ENCODE data around the gene CIB4.
"Not testable (repeated sequence)": the region's sequence is repeated elsewhere in the genome, so short reads cannot be mapped to it uniquely, and the experiment has no call there.

The CIB4 gene

GRCh38 chr2:26666671-26667070 lies 25.5 kb upstream of the CIB4 start:
- ATAC-seq (no peak), DNase-seq (no peak)

DNA sequence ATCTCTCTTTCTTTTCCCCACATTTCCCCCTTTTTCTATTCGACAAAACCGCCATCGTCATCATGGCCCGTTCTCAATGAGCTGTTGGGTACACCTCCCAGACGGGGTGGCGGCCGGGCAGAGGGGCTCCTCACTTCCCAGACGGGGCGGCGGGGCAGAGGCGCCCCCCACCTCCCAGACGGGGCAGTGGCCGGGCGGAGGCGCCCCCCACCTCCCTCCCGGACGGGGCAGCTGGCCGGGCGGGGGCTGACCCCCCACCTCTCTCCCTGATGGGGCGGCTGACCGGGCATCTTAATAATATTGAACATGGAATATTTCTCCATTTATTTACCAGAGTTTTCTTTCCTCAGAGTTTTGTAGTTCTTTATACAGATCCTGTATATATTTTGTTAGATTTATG lies 24.1 kb upstream of the CIB4 start:
- ATAC-seq, DNase-seq: not testable (repeated sequence)

- no peak for ATAC-seq
- DNase-seq: no peak
These were observed 19.3 kb upstream of the CIB4 start for GRCh38 chr2:26660363-26660962.

GRCh38 chr2:26658691-26659346 lies 17.7 kb upstream of the CIB4 start:
- DNase-seq (no peak), ATAC-seq (no peak)

GRCh38 chr2:26657265-26657664 lies 16.1 kb upstream of the CIB4 start:
- DNase-seq: no peak
- ATAC-seq: no peak

- ATAC-seq: no peak
- DNase-seq: no peak
These were observed 14.5 kb upstream of the CIB4 start for GRCh38 chr2:26655611-26656195.

DNA sequence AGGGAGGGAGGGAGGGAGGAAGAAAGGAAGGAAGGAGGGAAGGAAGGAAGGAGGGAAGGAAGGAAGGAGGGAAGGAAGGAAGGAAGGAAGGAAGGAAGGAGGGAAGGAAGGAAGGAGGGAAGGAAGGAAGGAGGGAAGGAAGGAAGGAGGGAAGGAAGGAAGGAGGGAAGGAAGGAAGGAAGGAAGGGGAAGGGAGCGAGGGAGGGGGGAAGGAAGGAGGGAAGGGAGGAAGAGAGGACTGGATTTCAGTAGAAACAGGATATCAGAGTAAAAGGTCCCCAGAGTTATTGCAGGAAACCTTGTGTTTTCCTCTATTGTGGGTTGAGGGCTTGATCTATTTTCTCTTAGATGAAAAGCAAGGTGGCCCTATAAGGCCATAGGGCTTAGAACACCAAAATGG lies 14.0 kb upstream of the CIB4 start:
- not testable (repeated sequence) for DNase-seq, ATAC-seq

GRCh38 chr2:26654061-26654340 lies 12.8 kb upstream of the CIB4 start:
- ATAC-seq: no peak

GRCh38 chr2:26653207-26654060 lies 12.3 kb upstream of the CIB4 start:
- DNase-seq: no peak

More at GRCh38 chr2:26654061-26654340, 12.8 kb upstream of the CIB4 start:
- DNase-seq: no peak

DNA sequence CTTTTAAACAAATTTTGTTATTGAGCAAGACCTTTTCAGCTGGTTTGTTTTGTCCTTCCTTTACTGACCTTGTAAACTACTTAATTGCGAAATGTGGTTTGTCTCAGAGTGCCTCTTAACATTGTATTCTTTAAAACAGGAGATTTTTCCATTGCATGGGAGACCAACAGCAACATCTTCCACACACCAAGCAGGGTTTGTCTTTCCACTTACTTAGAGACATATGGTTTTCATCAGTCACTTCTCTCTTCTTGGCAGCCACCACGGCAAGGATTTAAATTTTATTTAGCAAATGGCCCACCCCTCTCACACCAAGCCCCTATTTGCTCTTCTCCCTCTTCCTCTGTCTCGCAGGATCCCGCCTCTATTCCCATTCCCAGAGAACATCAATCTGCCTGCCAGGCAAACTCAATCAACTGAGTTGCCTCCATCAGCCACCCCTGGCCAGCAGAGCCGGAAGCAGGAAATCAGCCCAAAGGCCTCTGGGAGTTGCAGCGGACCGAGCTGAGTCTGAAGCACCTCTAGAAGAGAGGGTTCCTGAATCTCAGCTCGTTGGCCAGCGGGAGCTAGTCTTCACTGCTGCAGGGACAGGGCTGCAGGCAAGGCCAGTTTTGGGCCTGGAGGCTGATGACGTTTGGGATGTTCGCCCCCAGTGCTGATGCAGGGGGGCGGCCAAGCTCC lies 11.3 kb upstream of the CIB4 start:
- ATAC-seq: no peak
- no peak for DNase-seq

More at GRCh38 chr2:26653207-26654060, 12.3 kb upstream of the CIB4 start:
- ATAC-seq: no peak

- no peak for ATAC-seq
- no peak for DNase-seq
These were observed 10.6 kb upstream of the CIB4 start for GRCh38 chr2:26651799-26652198.

DNA sequence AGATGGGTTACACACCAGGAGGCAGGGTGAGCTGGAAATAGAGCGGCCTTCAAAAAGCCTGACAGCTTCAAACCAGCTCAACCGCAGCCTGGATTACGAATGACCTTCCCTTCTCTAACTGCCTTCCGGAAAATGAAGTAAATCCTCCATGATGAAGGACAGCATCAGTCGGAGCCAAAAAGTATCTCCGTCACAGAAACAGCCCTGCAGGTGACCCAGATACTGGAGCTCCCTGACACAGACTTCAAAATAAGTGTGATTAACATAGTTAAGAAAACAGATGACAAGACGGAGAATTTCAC lies 10.3 kb upstream of the CIB4 start:
- ATAC-seq (no peak), DNase-seq (no peak)

GRCh38 chr2:26650713-26651469 lies 9.7 kb upstream of the CIB4 start:
- no peak for ATAC-seq

DNA sequence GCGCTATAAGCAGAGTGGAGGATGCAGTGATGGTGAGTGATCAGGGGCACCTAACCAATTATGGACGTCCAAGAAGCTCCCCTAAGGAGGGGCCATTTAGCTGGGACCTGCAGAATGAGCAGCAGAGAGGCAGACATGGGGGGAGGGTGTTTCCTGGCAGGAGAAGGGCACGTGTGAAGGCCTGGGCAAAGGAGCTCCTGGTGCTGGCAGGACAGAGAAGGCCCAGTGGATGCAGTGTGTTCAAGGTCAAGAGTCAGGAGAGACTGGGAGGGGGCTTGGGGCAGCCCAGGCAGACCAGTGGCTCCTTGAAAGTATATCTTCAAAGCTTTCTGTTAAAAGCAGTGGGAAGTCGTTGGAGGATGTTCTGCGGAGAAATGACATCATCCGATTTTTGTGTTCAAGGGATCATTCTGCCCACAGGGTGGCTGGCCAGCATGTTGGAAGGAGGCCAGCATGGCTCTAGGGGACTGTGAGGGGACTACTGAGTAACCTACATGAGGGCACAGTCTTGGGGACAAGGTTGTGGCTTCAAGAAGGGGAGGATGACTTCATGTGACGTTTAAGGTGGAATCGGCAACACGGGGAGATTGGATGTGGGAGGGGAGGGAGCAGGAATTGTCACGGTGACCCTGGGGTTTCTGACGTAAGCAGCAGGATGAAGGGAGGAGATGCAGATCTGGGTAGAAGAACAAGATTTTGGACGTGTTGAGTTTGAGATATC lies 9.0 kb upstream of the CIB4 start:
- ATAC-seq (no peak), DNase-seq (no peak)

More at GRCh38 chr2:26650713-26651469, 9.7 kb upstream of the CIB4 start:
- DNase-seq: no peak

GRCh38 chr2:26649322-26649721 lies 8.2 kb upstream of the CIB4 start:
- DNase-seq (no peak), ATAC-seq (no peak)

DNA sequence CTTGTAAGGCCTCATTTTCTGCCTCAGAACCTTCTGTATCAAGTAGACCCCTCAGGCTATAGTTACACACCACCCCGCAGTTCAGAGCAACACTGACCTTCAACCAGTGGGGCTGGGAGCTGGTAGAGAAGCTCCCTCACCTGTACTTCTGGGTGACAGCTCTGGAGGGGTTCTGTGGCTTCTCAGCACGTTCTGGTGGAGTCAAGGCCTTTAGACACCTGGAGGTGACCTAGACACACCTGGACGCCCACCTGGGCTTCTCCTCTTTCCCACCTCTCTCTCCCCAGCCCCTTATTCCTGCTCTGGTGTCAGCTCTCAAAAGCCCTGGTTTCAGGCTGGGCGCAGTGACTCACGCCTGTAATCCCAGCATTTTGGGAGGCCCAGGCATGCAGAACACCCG lies 7.3 kb upstream of the CIB4 start:
- no peak for ATAC-seq
- DNase-seq: no peak

DNA sequence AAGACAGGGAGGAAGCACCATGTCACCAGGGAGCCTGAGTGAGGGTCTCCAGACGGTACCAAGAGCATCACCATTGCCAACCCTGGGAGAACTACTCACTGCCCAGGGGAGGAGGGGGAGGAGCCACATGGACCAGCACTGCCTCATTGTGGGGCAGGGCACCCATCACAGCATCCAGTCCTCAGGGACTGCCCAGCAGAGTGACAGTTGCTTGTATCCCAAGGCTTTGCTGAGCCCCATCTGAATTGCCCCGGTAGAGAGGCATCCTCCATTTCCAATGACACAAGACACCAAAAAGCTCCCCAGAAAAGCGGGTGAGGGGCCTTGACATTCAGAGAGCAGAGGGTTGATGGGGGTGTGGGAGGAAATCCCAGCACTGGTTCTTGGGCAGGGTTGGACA lies 6.8 kb upstream of the CIB4 start:
- DNase-seq (no peak), ATAC-seq (no peak)

GRCh38 chr2:26646986-26647672 lies 6.0 kb upstream of the CIB4 start:
- no peak for ATAC-seq
- no peak for DNase-seq

- ATAC-seq: no peak
- DNase-seq: no peak
These were observed 4.6 kb upstream of the CIB4 start for GRCh38 chr2:26645762-26646161.

DNA sequence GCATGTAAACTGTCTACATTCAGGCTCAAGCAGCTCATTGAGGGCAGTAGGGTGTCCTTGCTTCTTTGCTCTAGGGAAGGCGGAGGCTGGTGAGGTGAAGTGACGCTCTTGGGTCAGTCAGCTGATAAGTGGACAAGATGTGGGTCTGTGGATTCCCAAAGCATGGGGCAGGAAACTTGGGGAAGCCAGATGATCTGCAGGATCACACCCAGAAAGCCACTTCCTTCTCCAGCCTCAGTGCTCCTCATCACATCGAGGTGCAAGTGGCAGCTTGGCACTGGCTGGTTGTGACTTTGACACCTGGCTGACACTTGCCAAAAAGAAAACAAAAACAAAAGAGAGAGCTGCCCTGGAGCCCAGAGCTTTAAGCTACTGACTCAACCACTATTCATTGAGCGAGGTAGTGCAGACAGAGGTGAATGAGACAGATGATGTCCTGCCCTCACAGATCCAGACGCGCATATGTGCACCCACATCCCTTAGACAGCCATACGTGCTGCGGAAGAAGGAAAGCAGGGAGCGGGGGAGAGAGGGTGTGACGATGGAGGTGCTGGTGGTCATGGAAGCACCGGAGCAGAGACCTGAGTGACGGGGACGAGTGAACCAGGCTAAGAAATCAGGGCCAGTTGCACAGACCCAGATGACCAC lies 3.1 kb upstream of the CIB4 start:
- ATAC-seq (no peak), DNase-seq (no peak)

Data from stimulated activated naive CD8-positive, alpha-beta T cell treated with anti-CD3 and anti-CD28 coated beads, Interleukin-15, Interleukin-2, amounts not matched to agents 100 U/mL and 50 U/mL, for 24 hours (primary cell).